ENCODE measurements around the gene PROSER2.

PROSER2 gene

DNA sequence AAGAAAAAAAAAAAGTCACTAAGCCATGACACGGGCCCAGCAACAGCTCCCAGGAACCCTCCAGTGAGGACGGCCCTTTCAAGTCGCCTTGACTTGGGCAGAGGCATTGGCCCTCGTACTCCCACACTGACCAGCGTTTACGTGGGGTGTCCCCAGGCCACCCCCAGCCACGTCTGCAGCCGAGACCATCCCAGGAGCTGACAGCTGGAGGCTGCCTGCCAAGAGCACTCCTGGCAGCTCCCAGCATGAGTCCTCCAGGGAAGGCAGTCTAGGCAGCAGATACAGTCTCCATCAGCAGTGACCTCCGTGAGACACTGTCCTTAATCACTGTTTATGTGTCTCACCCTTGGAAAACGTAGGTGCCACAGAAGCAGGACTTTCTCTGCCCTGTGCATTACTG, 86.5 kb downstream of the PROSER2 start:
- DNase-seq (ENCODE audit: low spot score), result no peak

DNA sequence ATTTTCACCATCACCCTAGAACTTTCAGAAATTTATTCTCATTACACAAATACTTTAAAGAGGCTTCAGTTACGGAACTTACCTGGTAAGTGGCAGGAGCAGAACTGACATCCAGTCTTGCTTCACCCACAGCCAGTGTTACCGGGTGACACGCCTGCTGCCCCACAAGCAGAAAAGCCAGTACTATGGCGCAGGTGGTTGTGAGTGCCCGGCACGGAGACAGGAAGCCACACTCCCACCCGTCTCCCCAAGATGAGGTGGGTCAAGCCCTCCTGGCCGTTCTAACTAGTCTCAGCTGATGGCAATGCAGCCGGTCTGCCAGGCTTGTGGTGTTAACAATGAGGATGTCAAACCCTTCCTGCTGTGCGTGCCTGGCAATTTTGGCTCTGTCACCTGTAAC, 86.9 kb downstream of the PROSER2 start:
- no peak for DNase-seq (ENCODE audit: low spot score)

DNA sequence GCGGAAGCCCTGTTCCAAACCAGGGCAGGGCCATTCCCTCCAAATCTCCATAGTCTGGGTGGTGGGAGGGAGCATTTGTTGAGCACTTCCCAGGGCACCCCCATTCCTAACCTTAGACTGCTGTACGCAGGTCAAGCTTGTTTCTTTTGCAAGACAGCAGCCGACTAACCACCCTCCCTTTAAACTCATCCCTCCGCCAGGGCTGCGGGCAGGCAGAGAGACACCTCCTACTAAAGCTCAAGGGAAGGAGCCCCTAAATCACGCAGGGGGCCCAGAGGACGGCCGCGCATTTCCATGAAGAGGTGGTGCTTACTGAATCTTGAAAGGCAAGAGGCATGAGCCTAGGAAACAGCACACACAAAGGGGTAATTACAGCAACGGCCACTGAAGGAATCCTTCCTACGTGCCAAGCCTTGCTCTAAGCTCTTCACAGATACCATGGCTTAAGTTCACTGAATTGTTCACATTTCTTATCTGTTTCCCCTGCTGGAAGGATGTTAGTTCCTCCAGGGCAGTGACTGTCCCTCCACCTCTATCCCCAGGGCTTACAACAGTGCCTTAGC, 90.0 kb downstream of the PROSER2 start:
- no peak for DNase-seq (ENCODE audit: low spot score)

DNA sequence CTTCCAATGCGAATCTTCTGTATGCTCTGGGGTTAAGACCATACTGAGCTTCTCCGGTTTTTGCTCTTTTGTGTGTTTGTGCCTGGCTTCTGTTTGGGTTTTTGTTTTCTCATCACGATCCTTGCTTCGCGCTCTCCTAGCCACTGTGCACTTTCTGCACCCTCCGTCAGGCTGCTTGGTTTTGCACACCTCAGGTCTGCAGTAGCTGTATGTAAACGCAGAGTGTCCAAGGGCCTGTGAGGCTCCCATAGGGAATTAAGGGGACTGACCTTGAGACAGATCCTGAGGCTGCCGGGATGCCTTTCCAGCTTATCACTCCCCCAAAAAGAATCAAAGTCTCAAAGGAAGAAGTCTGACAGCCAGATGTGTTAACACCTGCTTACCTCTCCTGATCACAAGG, 95.2 kb downstream of the PROSER2 start:
- no peak for DNase-seq (ENCODE audit: low spot score)

DNA sequence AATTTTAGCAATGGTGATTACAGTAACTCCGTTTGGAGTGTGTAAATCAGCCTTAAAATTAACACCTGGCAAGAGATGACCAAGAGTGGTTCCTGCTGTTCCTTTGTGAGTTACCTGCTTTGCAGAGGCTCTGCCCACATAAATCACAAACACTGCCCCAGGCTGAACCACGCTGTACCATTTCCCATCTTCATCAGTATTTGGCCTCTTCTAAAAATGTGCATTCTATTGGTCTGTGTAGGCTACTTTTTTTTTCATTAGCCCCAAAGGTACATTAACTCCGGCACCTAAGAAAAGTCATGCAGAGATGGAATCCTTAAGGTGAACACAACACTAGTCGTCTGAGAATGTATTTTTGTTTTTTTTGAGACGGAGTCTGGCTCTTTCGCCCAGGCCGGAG, 96.1 kb downstream of the PROSER2 start:
- DNase-seq (ENCODE audit: low spot score), result no peak
